NT2/D1 (cell line): ENCODE results near the gene CALHM1.

ENCODE experiments used
- DNase-seq: peaks from one replicate; pipeline ENCODE4 v3.0.0-alpha.2; 2011; ENCODE audit warnings: low read depth, low spot score
- H3K27me3 ChIP-seq: 2 replicates; pipeline ENCODE4 v1.6.0; 2011; ENCODE audit warnings: mild to moderate bottlenecking; ENCODE audit not compliant: insufficient read length, insufficient read depth
- H3K36me3 ChIP-seq: 2 replicates; pipeline ENCODE4 v1.6.1; 2011; ENCODE audit warnings: mild to moderate bottlenecking, low read length, mixed read lengths; ENCODE audit not compliant: insufficient read depth, insufficient read length
- H3K4me1 ChIP-seq: 2 replicates; pipeline ENCODE4 v1.5.1; 2011; ENCODE audit not compliant: insufficient read depth, insufficient read length
- H3K4me3 ChIP-seq: 2 replicates; pipeline ENCODE4 v1.5.1; 2011; ENCODE audit warnings: low read depth; ENCODE audit not compliant: insufficient read length
- H3K9ac ChIP-seq: 2 replicates; pipeline ENCODE4 v1.6.0; 2011; ENCODE audit warnings: low read depth; ENCODE audit not compliant: insufficient read length
- H3K9me3 ChIP-seq: 2 replicates; pipeline ENCODE4 v1.5.1; 2011; ENCODE audit warnings: mild to moderate bottlenecking, low read length; ENCODE audit not compliant: insufficient read depth
- SUZ12 ChIP-seq: IDR thresholded peaks from 2 replicates; pipeline ENCODE4 v1.6.1; 2011; ENCODE audit not compliant: insufficient read length, insufficient read depth; ENCODE audit errors: extremely low read depth
- YY1 ChIP-seq: IDR thresholded peaks from 2 replicates; pipeline ENCODE4 v1.6.1; 2011; ENCODE audit not compliant: insufficient read length, insufficient read depth
- ZNF274 ChIP-seq: IDR thresholded peaks from 2 replicates; pipeline ENCODE4 v1.6.1; 2011; ENCODE audit warnings: mild to moderate bottlenecking, low read depth, low read length

CALHM1 gene

GRCh38 chr10:103479135-103479534, 20.4 kb upstream of the CALHM1 start, which contains the start of gene CALHM3:
Gene CALHM3, minus strand, starts transcription at chr10:103479240. Its CDS starts 208 bp downstream, at chr10:103479032.
- TF ChIP-seq SUZ12 (no peak), ZNF274 (no peak), YY1 (no peak)
- Histone ChIP-seq H3K9ac (no peak within 1 kb of the TSS), H3K4me3 (no peak within 1 kb of the TSS)

GRCh38 chr10:103478671-103479070, 20.0 kb upstream of the CALHM1 start:
- Histone ChIP-seq H3K9ac (no peak overlapping the region), H3K9me3 (no peaks in the 10 kb centered on the region), H3K27me3 (no peaks in the 10 kb centered on the region), H3K4me3 (no peak overlapping the region), H3K36me3 (no peaks in the 10 kb centered on the region), H3K4me1 (peaks cover 15% of the 10 kb centered on the region)
- no peak for TF ChIP-seq ZNF274
- no peak for TF ChIP-seq SUZ12
- no peak for TF ChIP-seq YY1
- DNase-seq: no peak

More at GRCh38 chr10:103479135-103479534, 20.4 kb upstream of the CALHM1 start, which contains the start of gene CALHM3:
- Histone ChIP-seq H3K4me1 (peaks cover 15% of the 10 kb centered on the region), H3K9me3 (no peaks in the 10 kb centered on the region), H3K27me3 (no peaks in the 10 kb centered on the region), H3K36me3 (no peaks in the 10 kb centered on the region)
- DNase-seq: no peak

GRCh38 chr10:103476046-103476768, 17.5 kb upstream of the CALHM1 start:
- Histone ChIP-seq H3K27me3 (no peaks in the 10 kb centered on the region), H3K9me3 (no peaks in the 10 kb centered on the region), H3K9ac (peak overlapping the region; percentile 15), H3K4me1 (peaks cover 22% of the 10 kb centered on the region), H3K36me3 (no peaks in the 10 kb centered on the region), H3K4me3 (no peak overlapping the region)
- TF ChIP-seq YY1 (no peak), SUZ12 (no peak), ZNF274 (no peak)
- peak; percentile 43 for DNase-seq

- Histone ChIP-seq H3K36me3 (no peaks in the 10 kb centered on the region), H3K27me3 (no peaks in the 10 kb centered on the region), H3K9me3 (no peaks in the 10 kb centered on the region), H3K4me1 (peaks cover 22% of the 10 kb centered on the region), H3K9ac (no peak overlapping the region), H3K4me3 (no peak overlapping the region)
- no peak for DNase-seq
- TF ChIP-seq YY1 (no peak), SUZ12 (no peak), ZNF274 (no peak)
Measured at GRCh38 chr10:103475437-103475836, 16.7 kb upstream of the CALHM1 start.

GRCh38 chr10:103474077-103474476, 15.4 kb upstream of the CALHM1 start:
- H3K36me3 ChIP-seq: no peaks in the 10 kb centered on the region
- H3K4me1 ChIP-seq: peaks cover 18% of the 10 kb centered on the region
- TF ChIP-seq SUZ12: no peak
- no peak for TF ChIP-seq ZNF274
- no peak for TF ChIP-seq YY1
- no peak overlapping the region for H3K9ac ChIP-seq
- no peaks in the 10 kb centered on the region for H3K9me3 ChIP-seq
- no peak for DNase-seq
- no peak overlapping the region for H3K4me3 ChIP-seq
- no peaks in the 10 kb centered on the region for H3K27me3 ChIP-seq

GRCh38 chr10:103473261-103473671, 14.6 kb upstream of the CALHM1 start:
- DNase-seq: no peak
- Histone ChIP-seq H3K9me3 (no peaks in the 10 kb centered on the region), H3K9ac (no peak overlapping the region), H3K36me3 (no peaks in the 10 kb centered on the region), H3K4me1 (peaks cover 17% of the 10 kb centered on the region), H3K27me3 (no peaks in the 10 kb centered on the region), H3K4me3 (no peak overlapping the region)
- TF ChIP-seq ZNF274 (no peak), SUZ12 (no peak), YY1 (no peak)

GRCh38 chr10:103472005-103472404, 13.3 kb upstream of the CALHM1 start:
- peak overlapping the region; percentile 58 for H3K9ac ChIP-seq
- H3K9me3 ChIP-seq: no peaks in the 10 kb centered on the region
- no peaks in the 10 kb centered on the region for H3K36me3 ChIP-seq
- DNase-seq: no peak
- H3K4me3 ChIP-seq: no peak overlapping the region
- H3K27me3 ChIP-seq: no peaks in the 10 kb centered on the region
- TF ChIP-seq SUZ12: no peak
- TF ChIP-seq YY1: no peak
- TF ChIP-seq ZNF274: no peak
- peaks cover 14% of the 10 kb centered on the region for H3K4me1 ChIP-seq
